ENCODE results near the gene BIN1. TPM values are rescaled to one million over a fixed set of nuclear protein-coding genes. Genes with fewer than 3 reads are reported as not detected.
A peak's percentile ranks its signal among the peaks of the same experiment; 100 is the strongest.

BIN1 gene
- total RNA-seq, 1 experiment from 2014 or later: 58.9 TPM

GRCh38 chr2:127095367-127095641, 11.7 kb downstream of the BIN1 start:
- CTCF ChIA-PET: no interaction called here
- no peak for TF ChIP-seq EZH2 (IDR thresholded peaks at IDR 0.05; ENCODE audit: low read length, unreplicated experiment)
- TF ChIP-seq EZH2phosphoT487 (IDR thresholded peaks at IDR 0.05; ENCODE audit: borderline replicate concordance, low read length): no peak
- no peak for TF ChIP-seq CTCF (conservative IDR thresholded peaks at IDR 0.05; ENCODE audit: low read depth, low read length)
- no peaks in the 10 kb centered on the region for H3F3A ChIP-seq (ENCODE audit: low read length, unreplicated experiment)

GRCh38 chr2:127094509-127095366, 12.2 kb downstream of the BIN1 start:
- Histone ChIP-seq H3K9ac (ENCODE audit: low read length) (no peak overlapping the region), H3K79me2 (ENCODE audit: low read length) (peaks cover 26% of the 10 kb centered on the region), H3K4me3 (ENCODE audit: low read length) (no peak overlapping the region; the same call in 1 of the 2 replicates), H3K36me3 (ENCODE audit: low read depth, low read length) (no peaks in the 10 kb centered on the region), H3K27ac (ENCODE audit: low read length) (peak overlapping the region; percentile 25; the same call in 1 of the 2 replicates), H4K20me1 (ENCODE audit: low read length) (no peaks in the 10 kb centered on the region), H3K9me3 (ENCODE audit: low read length) (no peaks in the 10 kb centered on the region), H3K27me3 (ENCODE audit: low read length) (no peaks in the 10 kb centered on the region), H3F3A (ENCODE audit: low read length, unreplicated experiment) (no peaks in the 10 kb centered on the region), H3K4me1 (ENCODE audit: insufficient read depth, low read length) (peaks cover 29% of the 10 kb centered on the region), H3K4me2 (ENCODE audit: low read length) (peak overlapping the region; percentile 72), H3K9me2 (replicated peaks; ENCODE audit: low read length) (no peaks in the 10 kb centered on the region), H2AFZ (ENCODE audit: low read length) (no peak overlapping the region)
- BruUV-seq (replicated peaks): no TSS peak
- peak; percentile 49 for DNase-seq
- intact Hi-C loops (cut with micrococcal nuclease): no loop called here
- TF ChIP-seq EZH2phosphoT487 (IDR thresholded peaks at IDR 0.05; ENCODE audit: borderline replicate concordance, low read length): no peak
- TF ChIP-seq CTCF (conservative IDR thresholded peaks at IDR 0.05; ENCODE audit: low read depth, low read length): no peak
- CTCF ChIA-PET: no interaction called here
- ATAC-seq: peak; percentile 86
- POLR2A ChIA-PET (ENCODE audit: unreplicated experiment): no interaction called here

More at GRCh38 chr2:127095367-127095641, 11.7 kb downstream of the BIN1 start:
- no peak for DNase-seq
- H3K9me2 ChIP-seq (replicated peaks; ENCODE audit: low read length): no peaks in the 10 kb centered on the region
- ATAC-seq: no peak
- POLR2A ChIA-PET (ENCODE audit: unreplicated experiment): no interaction called here
- no peaks in the 10 kb centered on the region for H3K27me3 ChIP-seq (ENCODE audit: low read length)
- H2AFZ ChIP-seq (ENCODE audit: low read length): no peak overlapping the region
- no TSS peak for BruUV-seq (replicated peaks)
- no peaks in the 10 kb centered on the region for H3K9me3 ChIP-seq (ENCODE audit: low read length)
- H3K9ac ChIP-seq (ENCODE audit: low read length): no peak overlapping the region
- intact Hi-C loops (cut with micrococcal nuclease): no loop called here
- no peaks in the 10 kb centered on the region for H3K36me3 ChIP-seq (ENCODE audit: low read depth, low read length)
- peaks cover 31% of the 10 kb centered on the region for H3K4me1 ChIP-seq (ENCODE audit: insufficient read depth, low read length)
- peak overlapping the region; percentile 72; the same call in 1 of the 2 replicates for H3K4me2 ChIP-seq (ENCODE audit: low read length)
- H3K4me3 ChIP-seq (ENCODE audit: low read length): no peak overlapping the region
- no peak overlapping the region for H3K27ac ChIP-seq (ENCODE audit: low read length)
- H4K20me1 ChIP-seq (ENCODE audit: low read length): no peaks in the 10 kb centered on the region
- peaks cover 31% of the 10 kb centered on the region for H3K79me2 ChIP-seq (ENCODE audit: low read length)

- ChIA-PET POLR2A (ENCODE audit: unreplicated experiment) (no interaction called here), CTCF (no interaction called here)
- BruUV-seq (replicated peaks): no TSS peak
- H3K36me3 ChIP-seq (ENCODE audit: low read depth, low read length): no peaks in the 10 kb centered on the region
- H3K9me3 ChIP-seq (ENCODE audit: low read length): no peaks in the 10 kb centered on the region
- no peaks in the 10 kb centered on the region for H3K27me3 ChIP-seq (ENCODE audit: low read length)
- H3K9ac ChIP-seq (ENCODE audit: low read length): no peak overlapping the region
- intact Hi-C loops (cut with micrococcal nuclease): no loop called here
- H3K27ac ChIP-seq (ENCODE audit: low read length): no peak overlapping the region
- peaks cover 29% of the 10 kb centered on the region for H3K4me1 ChIP-seq (ENCODE audit: insufficient read depth, low read length)
- H3K4me2 ChIP-seq (ENCODE audit: low read length): no peak overlapping the region
- no peaks in the 10 kb centered on the region for H3F3A ChIP-seq (ENCODE audit: low read length, unreplicated experiment)
- no peaks in the 10 kb centered on the region for H4K20me1 ChIP-seq (ENCODE audit: low read length)
- H3K4me3 ChIP-seq (ENCODE audit: low read length): no peak overlapping the region
- DNase-seq (no peak), ATAC-seq (no peak)
- H3K79me2 ChIP-seq (ENCODE audit: low read length): peaks cover 21% of the 10 kb centered on the region
- TF ChIP-seq CTCF (conservative IDR thresholded peaks at IDR 0.05; ENCODE audit: low read depth, low read length): no peak
- no peak for TF ChIP-seq EZH2 (IDR thresholded peaks at IDR 0.05; ENCODE audit: low read length, unreplicated experiment)
- TF ChIP-seq EZH2phosphoT487 (IDR thresholded peaks at IDR 0.05; ENCODE audit: borderline replicate concordance, low read length): no peak
- no peaks in the 10 kb centered on the region for H3K9me2 ChIP-seq (replicated peaks; ENCODE audit: low read length)
- H2AFZ ChIP-seq (ENCODE audit: low read length): no peak overlapping the region
Measured at GRCh38 chr2:127093648-127094210, 13.2 kb downstream of the BIN1 start.
